DND-41 (cell line): Measurements from ENCODE around the gene FBRSL1.

Source experiments
- CTCF ChIP-seq: IDR thresholded peaks from 2 replicates; pipeline ENCODE4 v1.5.1; 2012; ENCODE audit warnings: borderline replicate concordance, low read length, moderate library complexity, mild to moderate bottlenecking; ENCODE audit not compliant: poor library complexity, severe bottlenecking; ENCODE audit errors: extremely low read depth
- EZH2 ChIP-seq: IDR thresholded peaks from 3 replicates; pipeline ENCODE4 v1.6.1; 2012; ENCODE audit warnings: borderline replicate concordance, low read depth, mild to moderate bottlenecking, moderate library complexity, low read length, inconsistent platforms; ENCODE audit not compliant: severe bottlenecking

- TF ChIP-seq EZH2 (no peak), CTCF (no peak)
Observed at GRCh38 chr12:132533584-132533958, 43.6 kb downstream of the FBRSL1 start.
